ENCODE data around the gene HOXD11. TPM values are rescaled to one million over a fixed set of nuclear protein-coding genes. Genes with fewer than 3 reads are reported as not detected.

The HOXD11 gene
- total RNA-seq, 1 experiment from 2014 or later, result 107 TPM

DNA sequence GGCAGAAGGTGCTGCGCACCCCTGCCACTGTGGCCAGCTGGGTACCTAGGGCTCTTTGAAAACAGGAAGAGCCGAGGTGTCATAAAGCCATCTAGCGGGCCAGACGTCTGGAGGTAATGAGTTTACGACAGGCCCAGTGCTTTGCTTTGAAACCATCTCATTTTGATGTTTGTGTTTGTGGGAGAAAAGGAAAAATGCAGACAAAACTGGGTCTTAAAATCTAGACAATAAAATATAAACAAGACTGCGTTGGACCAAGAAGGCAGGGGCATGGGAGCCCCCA lies 18.6 kb downstream of the HOXD11 start:
- peak overlapping the region; percentile 98 for H3K27ac ChIP-seq (ENCODE audit: low read depth, low read length, poor library complexity, severe bottlenecking)
- DNase-seq (ENCODE audit: low spot score), result peak; percentile 41
- CTCF ChIA-PET, result no interaction called here

DNA sequence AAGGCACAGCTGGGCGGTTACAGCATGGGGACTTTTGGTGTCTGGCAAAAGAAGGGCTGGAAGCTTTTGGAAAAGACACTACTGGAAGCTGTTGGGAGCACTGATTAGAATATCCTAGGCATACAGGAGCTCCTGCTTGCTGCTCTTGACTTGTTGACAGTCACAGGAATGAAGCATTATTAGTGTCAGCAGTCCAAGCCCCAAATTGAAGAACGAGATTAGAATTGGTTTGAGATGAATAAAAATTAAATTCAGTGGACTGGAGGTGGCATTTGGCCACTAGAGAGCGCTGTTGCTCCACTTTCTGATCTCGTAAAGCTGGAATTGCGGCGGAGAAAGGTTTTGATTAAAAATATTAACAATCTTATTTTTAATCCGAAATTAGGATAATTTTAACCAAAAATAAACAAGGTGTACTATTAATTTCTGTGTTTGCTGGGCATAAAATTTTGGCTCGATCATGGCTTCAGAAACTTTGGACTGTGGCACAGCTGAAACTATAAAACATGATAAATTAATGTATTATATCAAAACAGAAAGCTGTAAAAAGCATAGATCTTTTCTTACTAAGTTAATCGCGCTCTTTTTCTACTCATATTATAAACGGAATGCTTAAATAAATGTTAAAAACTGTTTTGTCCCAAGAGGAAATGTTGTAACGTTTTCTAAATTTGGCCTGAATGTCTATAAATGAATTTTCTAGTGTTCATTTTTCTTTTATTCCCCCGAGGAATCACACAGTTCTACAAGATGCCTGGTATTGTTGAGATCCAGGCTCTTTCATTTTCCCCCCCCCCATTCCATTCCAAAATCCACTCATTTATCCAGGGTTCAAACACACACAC lies 20.1 kb downstream of the HOXD11 start:
- intact Hi-C loops (cut with micrococcal nuclease; ENCODE audit: unreplicated experiment), result loop anchor here (2.0 to 10.0 kb wide), 5 partner anchors 425 to 1628 kb away; no protein-coding TSS in a partner anchor
- ChIA-PET CTCF (interaction anchor here (0.6 to 2.5 kb wide), 16 partner anchors 9 to 1037 kb away, joined by 3 to 24 read pairs (median 4); no protein-coding TSS in a partner anchor), POLR2A (ENCODE audit: low non-redundant PET) (interaction anchor here (0.5 to 0.7 kb wide), 3 partner anchors 15 to 634 kb away, joined by 3 to 4 read pairs (median 4); no protein-coding TSS in a partner anchor)
- Histone ChIP-seq H3K27ac (ENCODE audit: low read depth, low read length, poor library complexity, severe bottlenecking) (peak overlapping the region; percentile 98), H3K9me3 (ENCODE audit: low read depth, low read length, poor library complexity, severe bottlenecking) (no peaks in the 10 kb centered on the region), H3K4me1 (ENCODE audit: insufficient read depth, low read length, poor library complexity, severe bottlenecking) (peaks cover 38% of the 10 kb centered on the region), H3K4me3 (ENCODE audit: low read depth, low read length, poor library complexity, severe bottlenecking) (peak overlapping the region; percentile 62), H3K27me3 (replicated peaks; ENCODE audit: insufficient read depth, low read depth, low read length, poor library complexity) (no peaks in the 10 kb centered on the region), H3K36me3 (ENCODE audit: insufficient read depth, low read length, poor library complexity, severe bottlenecking) (peaks cover 23% of the 10 kb centered on the region)
- peak; percentile 87 for DNase-seq (ENCODE audit: low spot score)
- BruUV-seq (replicated peaks), result no TSS peak
- TF ChIP-seq, protein P1, sequence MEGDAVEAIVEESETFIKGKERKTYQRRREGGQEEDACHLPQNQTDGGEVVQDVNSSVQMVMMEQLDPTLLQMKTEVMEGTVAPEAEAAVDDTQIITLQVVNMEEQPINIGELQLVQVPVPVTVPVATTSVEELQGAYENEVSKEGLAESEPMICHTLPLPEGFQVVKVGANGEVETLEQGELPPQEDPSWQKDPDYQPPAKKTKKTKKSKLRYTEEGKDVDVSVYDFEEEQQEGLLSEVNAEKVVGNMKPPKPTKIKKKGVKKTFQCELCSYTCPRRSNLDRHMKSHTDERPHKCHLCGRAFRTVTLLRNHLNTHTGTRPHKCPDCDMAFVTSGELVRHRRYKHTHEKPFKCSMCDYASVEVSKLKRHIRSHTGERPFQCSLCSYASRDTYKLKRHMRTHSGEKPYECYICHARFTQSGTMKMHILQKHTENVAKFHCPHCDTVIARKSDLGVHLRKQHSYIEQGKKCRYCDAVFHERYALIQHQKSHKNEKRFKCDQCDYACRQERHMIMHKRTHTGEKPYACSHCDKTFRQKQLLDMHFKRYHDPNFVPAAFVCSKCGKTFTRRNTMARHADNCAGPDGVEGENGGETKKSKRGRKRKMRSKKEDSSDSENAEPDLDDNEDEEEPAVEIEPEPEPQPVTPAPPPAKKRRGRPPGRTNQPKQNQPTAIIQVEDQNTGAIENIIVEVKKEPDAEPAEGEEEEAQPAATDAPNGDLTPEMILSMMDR (conservative IDR thresholded peaks at IDR 0.05; ENCODE audit: low read depth, low read length), result peak; percentile 93
- no peak for TF ChIP-seq EZH2 (IDR thresholded peaks at IDR 0.05; ENCODE audit: borderline replicate concordance, low read depth, low read length, poor library complexity, severe bottlenecking)

More for the DNA sequence above, 18.6 kb downstream of the HOXD11 start:
- intact Hi-C loops (cut with micrococcal nuclease; ENCODE audit: unreplicated experiment), result loop anchor here (2.0 to 10.0 kb wide), 5 partner anchors 427 to 1629 kb away; no protein-coding TSS in a partner anchor
- TF ChIP-seq, protein P1 (conservative IDR thresholded peaks at IDR 0.05; ENCODE audit: low read depth, low read length), result no peak
- no peak for TF ChIP-seq EZH2 (IDR thresholded peaks at IDR 0.05; ENCODE audit: borderline replicate concordance, low read depth, low read length, poor library complexity, severe bottlenecking)
- H3K4me1 ChIP-seq (ENCODE audit: insufficient read depth, low read length, poor library complexity, severe bottlenecking), result peaks cover 49% of the 10 kb centered on the region
- no peaks in the 10 kb centered on the region for H3K27me3 ChIP-seq (replicated peaks; ENCODE audit: insufficient read depth, low read depth, low read length, poor library complexity)
- peaks cover 32% of the 10 kb centered on the region for H3K36me3 ChIP-seq (ENCODE audit: insufficient read depth, low read length, poor library complexity, severe bottlenecking)
- H3K4me3 ChIP-seq (ENCODE audit: low read depth, low read length, poor library complexity, severe bottlenecking), result peak overlapping the region; percentile 71
- no TSS peak for BruUV-seq (replicated peaks)
- no peaks in the 10 kb centered on the region for H3K9me3 ChIP-seq (ENCODE audit: low read depth, low read length, poor library complexity, severe bottlenecking)
- POLR2A ChIA-PET (ENCODE audit: low non-redundant PET), result interaction anchor here (0.7 kb wide), 1 partner anchor 1024 kb away, joined by 4 read pairs; no protein-coding TSS in a partner anchor

DNA sequence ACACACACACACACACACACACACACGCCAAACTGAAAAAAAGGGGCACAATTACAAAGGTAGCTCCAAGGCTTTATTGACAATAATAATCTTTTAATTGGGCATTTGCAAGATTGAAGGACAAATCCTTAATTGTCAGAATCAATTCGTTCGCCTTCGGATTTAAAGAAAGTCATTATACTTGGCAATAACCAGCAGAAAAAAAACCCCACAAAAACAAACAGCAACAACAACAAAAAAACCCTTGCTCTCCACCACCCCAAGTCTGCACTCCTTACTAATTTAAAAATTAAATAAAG lies 20.6 kb downstream of the HOXD11 start:
- TF ChIP-seq EZH2 (IDR thresholded peaks at IDR 0.05; ENCODE audit: borderline replicate concordance, low read depth, low read length, poor library complexity, severe bottlenecking), result no peak
- TF ChIP-seq, protein P1 (conservative IDR thresholded peaks at IDR 0.05; ENCODE audit: low read depth, low read length), result no peak
- intact Hi-C loops (cut with micrococcal nuclease; ENCODE audit: unreplicated experiment), result loop anchor here (2.0 to 10.0 kb wide), 6 partner anchors 425 to 1627 kb away; no protein-coding TSS in a partner anchor
- peak; percentile 17 for DNase-seq (ENCODE audit: low spot score)
- peak overlapping the region; percentile 98 for H3K27ac ChIP-seq (ENCODE audit: low read depth, low read length, poor library complexity, severe bottlenecking)
- peaks cover 23% of the 10 kb centered on the region for H3K36me3 ChIP-seq (ENCODE audit: insufficient read depth, low read length, poor library complexity, severe bottlenecking)
- H3K27me3 ChIP-seq (replicated peaks; ENCODE audit: insufficient read depth, low read depth, low read length, poor library complexity), result no peaks in the 10 kb centered on the region
- POLR2A ChIA-PET (ENCODE audit: low non-redundant PET), result interaction anchor here (0.6 kb wide), 1 partner anchor 16 kb away, joined by 4 read pairs; no protein-coding TSS in a partner anchor
- H3K9me3 ChIP-seq (ENCODE audit: low read depth, low read length, poor library complexity, severe bottlenecking), result no peaks in the 10 kb centered on the region
- H3K4me1 ChIP-seq (ENCODE audit: insufficient read depth, low read length, poor library complexity, severe bottlenecking), result peaks cover 38% of the 10 kb centered on the region
- H3K4me3 ChIP-seq (ENCODE audit: low read depth, low read length, poor library complexity, severe bottlenecking), result peak overlapping the region; percentile 62
- CTCF ChIA-PET, result interaction anchor here (0.8 to 2.5 kb wide), 7 partner anchors 13 to 526 kb away, joined by 3 to 24 read pairs (median 12); no protein-coding TSS in a partner anchor
- BruUV-seq (replicated peaks), result no TSS peak
